ENCODE results near the gene PSAT1.

PSAT1 gene

DNA sequence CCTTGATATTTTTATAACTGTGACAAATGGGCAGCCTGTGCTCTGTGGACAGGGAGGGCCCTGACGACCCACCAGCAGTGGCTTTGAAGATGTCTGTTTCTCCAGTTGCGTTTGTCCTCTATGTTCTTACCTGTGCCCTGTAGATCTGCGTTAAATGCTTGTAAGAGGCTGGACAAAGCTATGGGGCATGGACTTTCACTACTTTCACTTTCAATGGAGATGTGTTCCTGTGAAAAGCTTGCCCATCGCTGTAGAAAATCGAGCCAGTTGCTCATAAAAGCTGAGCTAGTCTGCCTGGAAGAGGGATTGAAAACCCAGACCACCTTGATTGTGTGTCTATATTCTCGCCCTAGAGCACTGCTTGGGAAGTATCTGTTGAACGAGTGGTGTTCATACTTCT is 74.1 kb downstream of the PSAT1 start:
- DNase-seq, result no peak

DNA sequence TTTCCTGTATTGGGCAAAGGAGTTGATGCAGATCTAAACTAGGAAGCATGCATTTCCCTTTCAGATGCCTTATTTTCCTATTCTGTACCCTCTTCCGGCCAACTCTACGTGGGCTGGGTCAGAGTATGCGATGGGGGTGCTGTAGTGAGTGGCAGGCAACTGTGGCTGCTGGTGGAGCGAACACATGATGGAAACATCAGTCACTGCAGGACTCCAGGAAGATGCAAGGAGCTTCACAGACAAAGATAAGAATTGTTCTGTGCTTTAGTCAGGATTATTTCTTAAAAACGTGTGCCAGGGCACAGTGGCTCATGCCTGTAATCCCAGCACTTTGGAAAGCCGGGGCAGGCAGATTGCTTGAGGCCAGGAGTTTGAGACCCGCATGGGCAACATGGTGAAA is 75.1 kb downstream of the PSAT1 start:
- no peak for DNase-seq
